Measurements from ENCODE around the gene CLIP3. TPM values are rescaled to one million over a fixed set of nuclear protein-coding genes. Genes with fewer than 3 reads are reported as not detected.

Gene CLIP3
- total and polyA plus RNA-seq, 2 of the 13 experiments (the other 11 are each of a cell fraction or from before 2014, with no cell fraction given): 0.15 to 1.2 TPM

DNA sequence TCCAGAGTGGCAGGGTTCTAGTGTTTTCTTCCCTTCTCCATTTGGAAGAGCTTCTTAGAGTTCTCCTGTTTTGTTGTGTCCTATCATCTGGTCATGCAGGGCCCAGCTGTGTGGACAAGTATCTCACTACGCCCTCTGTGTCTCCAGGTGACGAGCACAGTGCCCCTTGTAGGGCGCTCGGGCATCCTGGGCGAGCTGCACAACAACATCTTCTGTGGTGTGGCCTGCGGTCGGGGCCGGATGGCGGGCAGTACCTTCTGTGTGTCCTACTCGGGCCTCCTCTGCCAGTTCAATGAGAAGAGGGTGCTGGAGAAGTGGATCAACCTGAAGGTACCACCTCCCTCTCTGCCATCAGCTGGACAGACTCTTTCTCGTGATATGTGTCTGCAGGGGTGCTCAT, 35.0 kb upstream of the CLIP3 start (continued):
- no peak for TF ChIP-seq ZNF275 (CRISPR knock-in tag; IDR thresholded peaks at IDR 0.05; ENCODE audit: borderline replicate concordance)
- no peak for TF ChIP-seq RFXANK (CRISPR knock-in tag; IDR thresholded peaks at IDR 0.05)
- TF ChIP-seq NKX3-1 (CRISPR knock-in tag; IDR thresholded peaks at IDR 0.05): no peak
- TF ChIP-seq ETV5 (CRISPR knock-in tag; IDR thresholded peaks at IDR 0.05; ENCODE audit: borderline replicate concordance): no peak

GRCh38 chr19:36064826-36065225, 32.2 kb upstream of the CLIP3 start:
- Histone ChIP-seq H3K79me2 (ENCODE audit: insufficient read depth, low read length) (no peaks in the 10 kb centered on the region), H3K4me1 (ENCODE audit: insufficient read depth, low read length) (peaks cover 12% of the 10 kb centered on the region), H4K20me1 (ENCODE audit: insufficient read depth, low read length) (no peaks in the 10 kb centered on the region), H3K27me3 (ENCODE audit: control insufficient read depth in 1 of 2, insufficient read depth in 2 of 2, low read length in 2 of 2) (no peaks in the 10 kb centered on the region), H3K4me3 (replicated peaks in 1 of 3; ENCODE audit: insufficient read depth in 1 of 3, low read depth in 2 of 3, low read length in 3 of 3) (no peak overlapping the region), H3K27ac (ENCODE audit: extremely low read length, insufficient read depth, low read length) (no peak overlapping the region), H3K9ac (ENCODE audit: insufficient read depth, low read depth, low read length) (no peak overlapping the region), H3K4me2 (ENCODE audit: low read depth, low read length) (no peak overlapping the region), H2AFZ (ENCODE audit: low read length) (no peak overlapping the region), H3K36me3 (replicated peaks in 1 of 2; ENCODE audit: control insufficient read depth in 1 of 2, insufficient read depth in 2 of 2, low read length in 2 of 2) (peaks cover 19 to 56% of the 10 kb centered on the region in 2 experiments; a peak in 4 of 5 replicates), H3K9me3 (ENCODE audit: low read length) (no peaks in the 10 kb centered on the region)
- 96% methylated on average over 8 of the region's 8 CpGs for WGBS (ENCODE audit: low lambda C conversion rate)
- no peak for DNase-seq (ENCODE audit: low spot score)
- ChIA-PET CTCF (ENCODE audit: low intra/inter-chr PET ratio, low total read pairs) (no interaction called here), POLR2A (no interaction called here)
- no TSS peak for BruUV-seq (replicated peaks)
- intact Hi-C loops (cut with micrococcal nuclease; ENCODE audit: unreplicated experiment): no loop called here
- ATAC-seq: no peak
- FAIRE-seq: no peak
- in situ Hi-C loops (cut with HindIII; ENCODE audit: extremely low pct_ligation_motif_present, low pct_unique_long_range_greater_than_20kb): no loop called here
- TF ChIP-seq, protein P1, sequence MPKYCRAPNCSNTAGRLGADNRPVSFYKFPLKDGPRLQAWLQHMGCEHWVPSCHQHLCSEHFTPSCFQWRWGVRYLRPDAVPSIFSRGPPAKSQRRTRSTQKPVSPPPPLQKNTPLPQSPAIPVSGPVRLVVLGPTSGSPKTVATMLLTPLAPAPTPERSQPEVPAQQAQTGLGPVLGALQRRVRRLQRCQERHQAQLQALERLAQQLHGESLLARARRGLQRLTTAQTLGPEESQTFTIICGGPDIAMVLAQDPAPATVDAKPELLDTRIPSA (CRISPR knock-in tag; IDR thresholded peaks at IDR 0.05; ENCODE audit: borderline replicate concordance): no peak
- TF ChIP-seq SOX5 (CRISPR knock-in tag; IDR thresholded peaks at IDR 0.05; ENCODE audit: borderline replicate concordance) (no peak), GATA4 (IDR thresholded peaks at IDR 0.05; ENCODE audit: borderline replicate concordance, low read depth) (no peak), ZNF230 (CRISPR knock-in tag; IDR thresholded peaks at IDR 0.05) (no peak), ERF (CRISPR knock-in tag; IDR thresholded peaks at IDR 0.05) (no peak)

All from HepG2 (cell line).